Measurements from ENCODE around the gene POLDIP3.

Gene POLDIP3

GRCh38 chr22:42642806-42643633, 28.3 kb upstream of the POLDIP3 start:
- no peak for DNase-seq (ENCODE audit: low spot score)

GRCh38 chr22:42641801-42642413, 27.2 kb upstream of the POLDIP3 start:
- no peak for DNase-seq (ENCODE audit: low spot score)

GRCh38 chr22:42639541-42640241, 25.0 kb upstream of the POLDIP3 start:
- DNase-seq (ENCODE audit: low spot score): no peak

GRCh38 chr22:42637555-42637954, 22.9 kb upstream of the POLDIP3 start:
- no peak for DNase-seq (ENCODE audit: low spot score)

GRCh38 chr22:42636506-42636905, 21.8 kb upstream of the POLDIP3 start:
- no peak for DNase-seq (ENCODE audit: low spot score)

- DNase-seq (ENCODE audit: low spot score): no peak
These were observed 20.8 kb upstream of the POLDIP3 start for GRCh38 chr22:42635531-42635930.

- no peak for DNase-seq (ENCODE audit: low spot score)
These were observed 18.3 kb upstream of the POLDIP3 start for GRCh38 chr22:42633013-42633412.

- no peak for DNase-seq (ENCODE audit: low spot score)
These were observed 17.4 kb upstream of the POLDIP3 start for GRCh38 chr22:42632096-42632495.

GRCh38 chr22:42630901-42631602, 16.4 kb upstream of the POLDIP3 start:
- no peak for DNase-seq (ENCODE audit: low spot score)

GRCh38 chr22:42630211-42630610, 15.5 kb upstream of the POLDIP3 start:
- DNase-seq (ENCODE audit: low spot score): no peak

GRCh38 chr22:42627981-42628380, 13.3 kb upstream of the POLDIP3 start:
- DNase-seq (ENCODE audit: low spot score): no peak

- no peak for DNase-seq (ENCODE audit: low spot score)
These were observed 12.4 kb upstream of the POLDIP3 start for GRCh38 chr22:42626951-42627625.

GRCh38 chr22:42626431-42626830, 11.7 kb upstream of the POLDIP3 start:
- DNase-seq (ENCODE audit: low spot score): no peak

GRCh38 chr22:42625416-42625815, 10.7 kb upstream of the POLDIP3 start:
- no peak for DNase-seq (ENCODE audit: low spot score)

GRCh38 chr22:42624551-42625106, 9.9 kb upstream of the POLDIP3 start:
- no peak for DNase-seq (ENCODE audit: low spot score)

GRCh38 chr22:42623756-42624441, 9.2 kb upstream of the POLDIP3 start:
- no peak for DNase-seq (ENCODE audit: low spot score)

- DNase-seq (ENCODE audit: low spot score): no peak
These were observed 8.6 kb upstream of the POLDIP3 start for GRCh38 chr22:42623301-42623751.

GRCh38 chr22:42622061-42622710, 7.5 kb upstream of the POLDIP3 start:
- DNase-seq (ENCODE audit: low spot score): no peak

- DNase-seq (ENCODE audit: low spot score): peak; percentile 53
These were observed 6.9 kb upstream of the POLDIP3 start for GRCh38 chr22:42621505-42622002.

GRCh38 chr22:42620084-42620483, 5.4 kb upstream of the POLDIP3 start:
- no peak for DNase-seq (ENCODE audit: low spot score)

Data from CD4-positive, alpha-beta T cell treated with Interleukin-2 at 100 ng/mL for 4 hours (primary cell).